H9 (cell line): ENCODE measurements around the gene CST5. TPM values are rescaled to one million over a fixed set of nuclear protein-coding genes. Genes with fewer than 3 reads are reported as not detected.

Source experiments
- DNase-seq: peaks from one replicate; pipeline ENCODE4 v3.0.0-alpha.2; 2017
- H2AFZ ChIP-seq: one replicate; pipeline ENCODE4 v1.6.1; 2013; ENCODE audit warnings: mild to moderate bottlenecking, low read length, control low read depth, moderate library complexity
- H2AK5ac ChIP-seq: 2 replicates; pipeline ENCODE4 v1.6.1; 2013; ENCODE audit warnings: low read length, control low read depth, mixed read lengths; ENCODE audit not compliant: insufficient read length
- H2BK120ac ChIP-seq: one replicate; pipeline ENCODE4 v1.6.1; 2013; ENCODE audit warnings: low read depth, mild to moderate bottlenecking, low read length, control low read depth, inconsistent platforms; ENCODE audit not compliant: poor library complexity, severe bottlenecking
- H2BK12ac ChIP-seq: 2 replicates; pipeline ENCODE4 v1.6.1; 2013; ENCODE audit warnings: low read length, control low read depth, mixed read lengths, low read depth; ENCODE audit not compliant: insufficient read length
- H2BK15ac ChIP-seq: 2 replicates; pipeline ENCODE4 v1.6.1; 2013; ENCODE audit warnings: low read depth, low read length, control low read depth
- H2BK20ac ChIP-seq: one replicate; pipeline ENCODE4 v1.6.1; 2013; ENCODE audit warnings: low read depth, mild to moderate bottlenecking, low read length, control low read depth, inconsistent platforms; ENCODE audit not compliant: poor library complexity, severe bottlenecking
- H2BK5ac ChIP-seq: 2 replicates; pipeline ENCODE4 v1.6.1; 2013; ENCODE audit warnings: low read length, control low read depth, mixed read lengths; ENCODE audit not compliant: insufficient read length
- H3K14ac ChIP-seq: 2 replicates; pipeline ENCODE4 v1.6.1; 2013; ENCODE audit warnings: low read length, control low read depth; ENCODE audit not compliant: insufficient read depth
- H3K18ac ChIP-seq: 2 replicates; pipeline ENCODE4 v1.6.1; 2013; ENCODE audit warnings: low read depth, mild to moderate bottlenecking, mixed read lengths, low read length, control low read depth; ENCODE audit not compliant: insufficient read length
- H3K23ac ChIP-seq: 2 replicates; pipeline ENCODE4 v1.6.1; 2013; ENCODE audit warnings: low read length, control low read depth, mixed read lengths, low read depth; ENCODE audit not compliant: insufficient read length
- H3K23me2 ChIP-seq: 2 replicates; pipeline ENCODE4 v1.6.1; 2013; ENCODE audit warnings: low read depth, mild to moderate bottlenecking, mixed read lengths, low read length, control low read depth; ENCODE audit not compliant: insufficient read length, poor library complexity, severe bottlenecking
- H3K27ac ChIP-seq: 2 replicates; pipeline ENCODE4 v1.5.1; 2013; ENCODE audit warnings: low read length, control low read depth, mixed read lengths, low read depth; ENCODE audit not compliant: insufficient read length
- H3K27me3 ChIP-seq: 2 replicates; pipeline ENCODE4 v1.6.1; 2013; ENCODE audit warnings: low read length, control low read depth, inconsistent platforms; ENCODE audit not compliant: insufficient read depth
- H3K4ac ChIP-seq: 2 replicates; pipeline ENCODE4 v1.6.1; 2013; ENCODE audit warnings: low read depth, mild to moderate bottlenecking, control low read depth, inconsistent platforms, low read length, moderate library complexity
- H3K4me1 ChIP-seq: 2 replicates; pipeline ENCODE4 v1.6.1; 2013; ENCODE audit warnings: low read length, control low read depth, inconsistent platforms; ENCODE audit not compliant: insufficient read depth
- H3K4me2 ChIP-seq: 2 replicates; pipeline ENCODE4 v1.6.1; 2013; ENCODE audit warnings: low read length, control low read depth, mixed read lengths; ENCODE audit not compliant: insufficient read length, insufficient read depth
- H3K56ac ChIP-seq: 2 replicates; pipeline ENCODE4 v1.6.1; 2013; ENCODE audit warnings: low read depth, mild to moderate bottlenecking, mixed read lengths, low read length, control low read depth; ENCODE audit not compliant: insufficient read length
- H3K79me1 ChIP-seq: 2 replicates; pipeline ENCODE4 v1.6.1; 2013; ENCODE audit warnings: low read depth, mild to moderate bottlenecking, moderate library complexity, low read length, control low read depth, inconsistent platforms; ENCODE audit not compliant: insufficient read depth, poor library complexity, severe bottlenecking
- H3K79me2 ChIP-seq: 2 replicates; pipeline ENCODE4 v1.6.1; 2013; ENCODE audit warnings: low read length, control low read depth, inconsistent platforms; ENCODE audit not compliant: insufficient read depth
- H3K9ac ChIP-seq: 2 replicates; pipeline ENCODE4 v1.6.1; 2013; ENCODE audit warnings: low read length, control low read depth, mixed read lengths; ENCODE audit not compliant: insufficient read length; ENCODE audit errors: extremely low read depth
- H3K9me3 ChIP-seq: one replicate; pipeline ENCODE4 v1.6.1; 2013; ENCODE audit warnings: low read depth, low read length, inconsistent platforms; ENCODE audit not compliant: control insufficient read depth
- H3T11ph ChIP-seq: one replicate; pipeline ENCODE4 v1.6.1; 2013; ENCODE audit warnings: mild to moderate bottlenecking, low read length, control low read depth, inconsistent platforms
- H4K20me1 ChIP-seq: one replicate; pipeline ENCODE4 v1.6.1; 2013; ENCODE audit not compliant: control insufficient read depth, insufficient read length, insufficient read depth
- H4K5ac ChIP-seq: 2 replicates; pipeline ENCODE4 v1.6.1; 2013; ENCODE audit warnings: low read depth, mild to moderate bottlenecking, mixed read lengths, low read length, control low read depth; ENCODE audit not compliant: insufficient read length
- H4K8ac ChIP-seq: replicated peaks from 2 replicates; pipeline ENCODE4 v1.6.1; 2013; ENCODE audit warnings: low read length, control low read depth, mixed read lengths, low read depth; ENCODE audit not compliant: insufficient read length
- H4K91ac ChIP-seq: 2 replicates; pipeline ENCODE4 v1.6.1; 2013; ENCODE audit warnings: low read depth, mild to moderate bottlenecking, moderate library complexity, mixed read lengths, low read length, control low read depth; ENCODE audit not compliant: insufficient read length
- H3K27ac Mint-ChIP-seq, 3 experiments: 2 replicates in 2 of 3; 3 replicates in 1 of 3; pipeline ENCODE4 v1.8.0; 2020 to 2021; ENCODE audit warnings: mixed read lengths in 3 of 3, mild to moderate bottlenecking in 1 of 3, moderate library complexity in 1 of 3
- H3K27me3 Mint-ChIP-seq: 2 replicates; pipeline ENCODE4 v1.8.0; 2021; ENCODE audit warnings: low read depth, mild to moderate bottlenecking, moderate library complexity, mixed read lengths
- H3K36me3 Mint-ChIP-seq, 3 experiments: 2 replicates in 2 of 3; 3 replicates in 1 of 3; pipeline ENCODE4 v1.8.0; 2020 to 2021; ENCODE audit warnings: low read depth in 3 of 3, mixed read lengths in 3 of 3; ENCODE audit not compliant: insufficient read depth in 1 of 3
- H3K4me1 Mint-ChIP-seq, 2 experiments: 2 replicates each; pipeline ENCODE4 v1.8.0; 2020; ENCODE audit warnings: mixed read lengths in 2 of 2
- H3K4me3 Mint-ChIP-seq, 2 experiments: 2 replicates in 1 of 2; 3 replicates in 1 of 2; pipeline ENCODE4 v1.8.0; 2020 to 2021; ENCODE audit warnings: mild to moderate bottlenecking in 2 of 2, mixed read lengths in 2 of 2, moderate library complexity in 1 of 2
- H3K9me3 Mint-ChIP-seq, 2 experiments: 2 replicates in 1 of 2; 3 replicates in 1 of 2; pipeline ENCODE4 v1.8.0; 2020; ENCODE audit warnings: mild to moderate bottlenecking in 2 of 2, mixed read lengths in 2 of 2, moderate library complexity in 1 of 2
- CTCF ChIP-seq: fragments of 200-600 bp; sonication (generic); conservative IDR thresholded peaks from 3 replicates; pipeline ENCODE4 v1.8.0; 2021; ENCODE audit warnings: antibody characterized with exemption, mild to moderate bottlenecking
- WGBS: extraction: QIAGEN DNeasy Blood & Tissue Kit; methylation state at CpG from one replicate; pipeline ENCODE4 v1.1.7; 2013; ENCODE audit warnings: missing lambda C conversion rate, low lambda C conversion rate, mixed read lengths; ENCODE audit not compliant: insufficient read length; ENCODE audit errors: extremely low coverage; 5-methylcytosine and 5-hydroxymethylcytosine counted together
- total RNA-seq: library from RNA; stranded (reverse); gene quantifications from 2 replicates; pipeline ENCODE4 v1.2.1, GENCODE V29; 2021

The CST5 gene
- total RNA-seq, 1 experiment from 2014 or later = not detected

- Histone ChIP-seq H3K9me3 (no peaks in the 10 kb centered on the region), H4K8ac (no peak overlapping the region), H2AK5ac (no peak overlapping the region), H4K20me1 (no peaks in the 10 kb centered on the region), H3K79me2 (no peaks in the 10 kb centered on the region), H2BK5ac (no peak overlapping the region), H3K23me2 (no peaks in the 10 kb centered on the region), H3K18ac (no peak overlapping the region), H3K23ac (no peak overlapping the region), H4K91ac (no peak overlapping the region), H4K5ac (no peak overlapping the region), H2BK12ac (no peak overlapping the region), H3K4me1 (no peaks in the 10 kb centered on the region), H3K27ac (no peak overlapping the region), H3K4ac (no peak overlapping the region), H2AFZ (no peak overlapping the region), H3K27me3 (no peaks in the 10 kb centered on the region), H3K4me2 (no peak overlapping the region), H2BK15ac (no peak overlapping the region), H2BK120ac (no peak overlapping the region), H3K14ac (no peak overlapping the region), H3K9ac (no peak overlapping the region), H3K79me1 (no peaks in the 10 kb centered on the region), H2BK20ac (no peak overlapping the region), H3K56ac (no peak overlapping the region), H3T11ph (no peak overlapping the region)
- Mint-ChIP-seq H3K36me3 (no peaks in the 10 kb centered on the region; a peak in 1 of 7 replicates), H3K4me1 (peaks cover 8% of the 10 kb centered on the region in 2 experiments), H3K4me3 (no peak overlapping the region), H3K27me3 (no peaks in the 10 kb centered on the region; the same call in 1 of the 2 replicates), H3K9me3 (no peaks in the 10 kb centered on the region), H3K27ac (no peak overlapping the region)
- TF ChIP-seq CTCF = no peak
- WGBS = no CpG with 5 or more reads among the region's 4 CpGs
- DNase-seq = no peak
These were observed 869 bp upstream of the CST5 start for GRCh38 chr20:23880417-23880816.
